H9 (cell line): ENCODE data around the gene SH3RF3. TPM values are rescaled to one million over a fixed set of nuclear protein-coding genes. Genes with fewer than 3 reads are reported as not detected.

Source experiments
- DNase-seq: peaks from one replicate; pipeline ENCODE4 v3.0.0-alpha.2; 2017
- H2AFZ ChIP-seq: one replicate; pipeline ENCODE4 v1.6.1; 2013; ENCODE audit warnings: mild to moderate bottlenecking, low read length, control low read depth, moderate library complexity
- H2AK5ac ChIP-seq: 2 replicates; pipeline ENCODE4 v1.6.1; 2013; ENCODE audit warnings: low read length, control low read depth, mixed read lengths; ENCODE audit not compliant: insufficient read length
- H2BK120ac ChIP-seq: one replicate; pipeline ENCODE4 v1.6.1; 2013; ENCODE audit warnings: low read depth, mild to moderate bottlenecking, low read length, control low read depth, inconsistent platforms; ENCODE audit not compliant: poor library complexity, severe bottlenecking
- H2BK12ac ChIP-seq: 2 replicates; pipeline ENCODE4 v1.6.1; 2013; ENCODE audit warnings: low read length, control low read depth, mixed read lengths, low read depth; ENCODE audit not compliant: insufficient read length
- H2BK15ac ChIP-seq: 2 replicates; pipeline ENCODE4 v1.6.1; 2013; ENCODE audit warnings: low read depth, low read length, control low read depth
- H2BK20ac ChIP-seq: one replicate; pipeline ENCODE4 v1.6.1; 2013; ENCODE audit warnings: low read depth, mild to moderate bottlenecking, low read length, control low read depth, inconsistent platforms; ENCODE audit not compliant: poor library complexity, severe bottlenecking
- H2BK5ac ChIP-seq: 2 replicates; pipeline ENCODE4 v1.6.1; 2013; ENCODE audit warnings: low read length, control low read depth, mixed read lengths; ENCODE audit not compliant: insufficient read length
- H3K14ac ChIP-seq: 2 replicates; pipeline ENCODE4 v1.6.1; 2013; ENCODE audit warnings: low read length, control low read depth; ENCODE audit not compliant: insufficient read depth
- H3K18ac ChIP-seq: 2 replicates; pipeline ENCODE4 v1.6.1; 2013; ENCODE audit warnings: low read depth, mild to moderate bottlenecking, mixed read lengths, low read length, control low read depth; ENCODE audit not compliant: insufficient read length
- H3K23ac ChIP-seq: 2 replicates; pipeline ENCODE4 v1.6.1; 2013; ENCODE audit warnings: low read length, control low read depth, mixed read lengths, low read depth; ENCODE audit not compliant: insufficient read length
- H3K23me2 ChIP-seq: 2 replicates; pipeline ENCODE4 v1.6.1; 2013; ENCODE audit warnings: low read depth, mild to moderate bottlenecking, mixed read lengths, low read length, control low read depth; ENCODE audit not compliant: insufficient read length, poor library complexity, severe bottlenecking
- H3K27ac ChIP-seq: 2 replicates; pipeline ENCODE4 v1.5.1; 2013; ENCODE audit warnings: low read length, control low read depth, mixed read lengths, low read depth; ENCODE audit not compliant: insufficient read length
- H3K27me3 ChIP-seq: 2 replicates; pipeline ENCODE4 v1.6.1; 2013; ENCODE audit warnings: low read length, control low read depth, inconsistent platforms; ENCODE audit not compliant: insufficient read depth
- H3K4ac ChIP-seq: 2 replicates; pipeline ENCODE4 v1.6.1; 2013; ENCODE audit warnings: low read depth, mild to moderate bottlenecking, control low read depth, inconsistent platforms, low read length, moderate library complexity
- H3K4me1 ChIP-seq: 2 replicates; pipeline ENCODE4 v1.6.1; 2013; ENCODE audit warnings: low read length, control low read depth, inconsistent platforms; ENCODE audit not compliant: insufficient read depth
- H3K4me2 ChIP-seq: 2 replicates; pipeline ENCODE4 v1.6.1; 2013; ENCODE audit warnings: low read length, control low read depth, mixed read lengths; ENCODE audit not compliant: insufficient read length, insufficient read depth
- H3K56ac ChIP-seq: 2 replicates; pipeline ENCODE4 v1.6.1; 2013; ENCODE audit warnings: low read depth, mild to moderate bottlenecking, mixed read lengths, low read length, control low read depth; ENCODE audit not compliant: insufficient read length
- H3K79me1 ChIP-seq: 2 replicates; pipeline ENCODE4 v1.6.1; 2013; ENCODE audit warnings: low read depth, mild to moderate bottlenecking, moderate library complexity, low read length, control low read depth, inconsistent platforms; ENCODE audit not compliant: insufficient read depth, poor library complexity, severe bottlenecking
- H3K79me2 ChIP-seq: 2 replicates; pipeline ENCODE4 v1.6.1; 2013; ENCODE audit warnings: low read length, control low read depth, inconsistent platforms; ENCODE audit not compliant: insufficient read depth
- H3K9ac ChIP-seq: 2 replicates; pipeline ENCODE4 v1.6.1; 2013; ENCODE audit warnings: low read length, control low read depth, mixed read lengths; ENCODE audit not compliant: insufficient read length; ENCODE audit errors: extremely low read depth
- H3K9me3 ChIP-seq: one replicate; pipeline ENCODE4 v1.6.1; 2013; ENCODE audit warnings: low read depth, low read length, inconsistent platforms; ENCODE audit not compliant: control insufficient read depth
- H3T11ph ChIP-seq: one replicate; pipeline ENCODE4 v1.6.1; 2013; ENCODE audit warnings: mild to moderate bottlenecking, low read length, control low read depth, inconsistent platforms
- H4K20me1 ChIP-seq: one replicate; pipeline ENCODE4 v1.6.1; 2013; ENCODE audit not compliant: control insufficient read depth, insufficient read length, insufficient read depth
- H4K5ac ChIP-seq: 2 replicates; pipeline ENCODE4 v1.6.1; 2013; ENCODE audit warnings: low read depth, mild to moderate bottlenecking, mixed read lengths, low read length, control low read depth; ENCODE audit not compliant: insufficient read length
- H4K8ac ChIP-seq: replicated peaks from 2 replicates; pipeline ENCODE4 v1.6.1; 2013; ENCODE audit warnings: low read length, control low read depth, mixed read lengths, low read depth; ENCODE audit not compliant: insufficient read length
- H4K91ac ChIP-seq: 2 replicates; pipeline ENCODE4 v1.6.1; 2013; ENCODE audit warnings: low read depth, mild to moderate bottlenecking, moderate library complexity, mixed read lengths, low read length, control low read depth; ENCODE audit not compliant: insufficient read length
- H3K27ac Mint-ChIP-seq, 3 experiments: 2 replicates in 2 of 3; 3 replicates in 1 of 3; pipeline ENCODE4 v1.8.0; 2020 to 2021; ENCODE audit warnings: mixed read lengths in 3 of 3, mild to moderate bottlenecking in 1 of 3, moderate library complexity in 1 of 3
- H3K27me3 Mint-ChIP-seq: 2 replicates; pipeline ENCODE4 v1.8.0; 2021; ENCODE audit warnings: low read depth, mild to moderate bottlenecking, moderate library complexity, mixed read lengths
- H3K36me3 Mint-ChIP-seq, 3 experiments: 2 replicates in 2 of 3; 3 replicates in 1 of 3; pipeline ENCODE4 v1.8.0; 2020 to 2021; ENCODE audit warnings: low read depth in 3 of 3, mixed read lengths in 3 of 3; ENCODE audit not compliant: insufficient read depth in 1 of 3
- H3K4me1 Mint-ChIP-seq, 2 experiments: 2 replicates each; pipeline ENCODE4 v1.8.0; 2020; ENCODE audit warnings: mixed read lengths in 2 of 2
- H3K4me3 Mint-ChIP-seq, 2 experiments: 2 replicates in 1 of 2; 3 replicates in 1 of 2; pipeline ENCODE4 v1.8.0; 2020 to 2021; ENCODE audit warnings: mild to moderate bottlenecking in 2 of 2, mixed read lengths in 2 of 2, moderate library complexity in 1 of 2
- H3K9me3 Mint-ChIP-seq, 2 experiments: 2 replicates in 1 of 2; 3 replicates in 1 of 2; pipeline ENCODE4 v1.8.0; 2020; ENCODE audit warnings: mild to moderate bottlenecking in 2 of 2, mixed read lengths in 2 of 2, moderate library complexity in 1 of 2
- CTCF ChIP-seq: fragments of 200-600 bp; sonication (generic); conservative IDR thresholded peaks from 3 replicates; pipeline ENCODE4 v1.8.0; 2021; ENCODE audit warnings: antibody characterized with exemption, mild to moderate bottlenecking
- WGBS: extraction: QIAGEN DNeasy Blood & Tissue Kit; methylation state at CpG from one replicate; pipeline ENCODE4 v1.1.7; 2013; ENCODE audit warnings: missing lambda C conversion rate, low lambda C conversion rate, mixed read lengths; ENCODE audit not compliant: insufficient read length; ENCODE audit errors: extremely low coverage; 5-methylcytosine and 5-hydroxymethylcytosine counted together
- total RNA-seq: library from RNA; stranded (reverse); gene quantifications from 2 replicates; pipeline ENCODE4 v1.2.1, GENCODE V29; 2021

The SH3RF3 gene
- total RNA-seq, 1 experiment from 2014 or later, result 0.46 TPM

- H2AK5ac ChIP-seq, result no peak overlapping the region
- H3K27ac Mint-ChIP-seq, result no peak overlapping the region; a peak in 1 of 7 replicates
- WGBS, result no CpG with 5 or more reads among the region's 5 CpGs
Observed at GRCh38 chr2:109532728-109533076, 403.7 kb downstream of the SH3RF3 start.

More at GRCh38 chr2:109532728-109533076, 403.7 kb downstream of the SH3RF3 start:
- no peak overlapping the region for H4K5ac ChIP-seq
- no peak overlapping the region for H2BK20ac ChIP-seq
- H4K20me1 ChIP-seq, result no peaks in the 10 kb centered on the region
- H2BK12ac ChIP-seq, result no peak overlapping the region
- no peak overlapping the region for H3K9ac ChIP-seq
- peaks cover 17% of the 10 kb centered on the region in 2 experiments for H3K9me3 Mint-ChIP-seq
- no peak overlapping the region for H2BK120ac ChIP-seq
- H3K18ac ChIP-seq, result no peak overlapping the region
- no peaks in the 10 kb centered on the region for H3K23me2 ChIP-seq
- H3K27me3 Mint-ChIP-seq, result peaks cover 5% of the 10 kb centered on the region
- no peak overlapping the region for H2BK5ac ChIP-seq
- H3K27ac ChIP-seq, result no peak overlapping the region
- no peaks in the 10 kb centered on the region for H3K79me1 ChIP-seq
- no peak overlapping the region for H3K14ac ChIP-seq
- DNase-seq, result no peak
- H3K4me1 Mint-ChIP-seq, result peaks cover 2 to 7% of the 10 kb centered on the region in 2 experiments; a peak in 3 of 4 replicates
- no peak overlapping the region for H3K4me3 Mint-ChIP-seq
- H3K27me3 ChIP-seq, result no peaks in the 10 kb centered on the region
- no peak overlapping the region for H4K91ac ChIP-seq
- no peak overlapping the region for H3K56ac ChIP-seq
- no peak overlapping the region for H3K4ac ChIP-seq
- H3K9me3 ChIP-seq, result no peaks in the 10 kb centered on the region
- peaks cover 9 to 14% (median 12%) of the 10 kb centered on the region in 3 experiments for H3K36me3 Mint-ChIP-seq
- TF ChIP-seq CTCF, result no peak
- H3K4me1 ChIP-seq, result no peaks in the 10 kb centered on the region
- H3K4me2 ChIP-seq, result no peak overlapping the region
- no peak overlapping the region for H3K23ac ChIP-seq
- H3K79me2 ChIP-seq, result no peaks in the 10 kb centered on the region
- no peak overlapping the region for H2BK15ac ChIP-seq
- H3T11ph ChIP-seq, result no peak overlapping the region
- no peak overlapping the region for H4K8ac ChIP-seq
- no peak overlapping the region for H2AFZ ChIP-seq
